DMS53 treated with DMSO at 0.1 percent for 48 hours (cell line): ENCODE results near the gene SEMA6A.

ENCODE experiments used
- DNase-seq: peaks from one replicate; lab custom pipeline; 2025; ENCODE audit not compliant: unreplicated experiment; lab: John Stamatoyannopoulos, UW

SEMA6A gene

DNA sequence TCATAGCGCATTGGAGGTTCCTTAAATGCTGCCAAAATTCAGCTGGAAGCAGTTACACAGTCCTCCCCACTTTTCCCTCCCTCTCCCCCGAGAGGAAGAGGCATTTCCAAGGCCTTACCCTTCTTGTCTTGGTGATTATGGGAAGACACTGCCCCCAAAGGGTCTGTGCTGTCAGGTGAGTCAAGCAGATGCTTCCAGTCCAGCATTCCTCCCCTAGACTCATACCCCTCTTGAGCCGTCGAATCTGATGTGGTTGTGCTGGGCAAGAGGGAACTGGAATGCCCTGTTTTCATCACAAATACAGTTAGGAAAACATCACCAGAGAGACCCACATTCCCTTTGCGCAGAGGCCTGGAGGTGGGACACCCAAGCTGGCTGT, 107.2 kb downstream of the SEMA6A start:
- no peak for DNase-seq

DNA sequence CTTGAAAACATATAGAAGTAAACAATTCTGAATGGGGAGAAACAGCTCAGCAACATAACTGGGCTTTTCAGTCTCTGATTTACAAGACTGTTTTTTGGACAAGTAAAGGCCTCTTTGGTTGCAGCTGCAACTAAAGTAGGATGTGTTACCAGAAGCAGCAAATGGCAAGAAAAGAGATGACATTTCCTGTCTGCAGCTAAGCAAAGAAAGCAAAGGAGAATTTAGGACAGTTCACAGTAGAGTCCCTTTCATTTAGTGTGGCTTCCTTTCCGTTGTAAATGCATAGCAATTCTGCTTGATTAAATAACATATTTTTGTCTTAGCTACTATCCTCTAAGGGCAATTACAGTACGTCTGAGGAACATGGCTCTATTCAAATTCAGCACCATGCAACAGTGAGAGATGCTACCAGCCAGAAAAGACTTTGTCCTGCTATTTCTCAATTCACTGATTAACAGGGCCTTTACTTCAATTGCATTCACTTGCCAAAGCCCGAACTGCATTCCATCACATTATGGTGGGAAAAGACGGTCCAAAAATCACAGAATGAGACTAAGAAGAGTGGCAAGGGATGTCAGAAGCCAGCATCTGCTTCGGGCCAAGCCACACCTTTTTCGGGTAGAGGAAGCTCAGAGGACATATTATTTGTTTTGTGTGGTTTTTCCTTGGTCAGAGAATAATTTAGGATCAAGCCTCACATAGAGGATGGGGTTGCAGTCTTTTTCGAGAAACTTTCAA, 107.7 kb downstream of the SEMA6A start:
- DNase-seq: no peak

- DNase-seq: no peak
Observed at GRCh38 chr5:116465411-116465810, 109.2 kb downstream of the SEMA6A start.

DNA sequence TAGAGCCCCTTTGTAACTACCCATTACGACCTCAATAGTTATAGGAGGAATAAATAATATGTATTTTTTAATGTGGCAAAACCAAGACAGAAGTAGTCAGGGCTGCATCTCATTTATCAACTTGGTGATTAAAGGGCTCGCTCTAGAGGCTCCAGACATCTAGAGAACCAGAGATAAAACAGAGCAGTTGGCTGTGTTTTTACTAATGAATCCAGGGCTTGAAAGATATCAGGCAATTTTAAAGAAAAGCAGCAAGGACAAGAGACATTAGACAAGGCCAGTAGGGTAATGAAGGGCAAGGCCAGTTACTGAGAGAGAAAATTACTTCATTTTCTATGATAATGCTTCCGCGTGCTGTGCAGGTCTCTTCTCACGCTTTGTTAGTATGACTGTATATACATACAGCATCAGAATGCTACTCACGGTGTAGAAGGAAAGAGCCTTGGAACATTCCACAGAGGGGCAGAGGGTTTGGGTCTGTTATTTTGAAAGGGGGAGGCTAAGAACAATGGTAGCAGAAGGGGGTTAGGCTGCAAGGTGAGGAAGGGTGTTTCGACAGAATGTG, 110.4 kb downstream of the SEMA6A start:
- no peak for DNase-seq

- no peak for DNase-seq
Observed at GRCh38 chr5:116462500-116462899, 112.1 kb downstream of the SEMA6A start.

- DNase-seq: no peak
Observed at GRCh38 chr5:116459301-116459700, 115.3 kb downstream of the SEMA6A start.

DNA sequence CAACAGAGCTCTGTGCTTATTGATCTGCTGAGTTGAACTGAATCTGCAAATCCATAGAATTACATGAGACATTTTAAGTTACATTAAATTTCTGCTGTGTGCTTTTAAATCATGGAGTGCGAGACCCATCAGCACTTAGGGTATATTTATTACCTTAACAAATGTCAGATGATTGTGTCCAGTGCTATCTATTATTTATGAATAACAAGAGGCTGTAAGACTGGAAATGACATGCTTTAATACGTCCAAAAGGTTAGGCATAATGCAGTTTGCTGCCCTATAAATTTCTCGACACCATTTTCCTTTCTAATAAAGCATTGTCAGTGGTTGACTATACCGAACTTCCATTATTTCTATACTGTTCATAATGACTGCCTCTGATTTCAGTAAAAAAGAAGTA, 117.6 kb downstream of the SEMA6A start:
- no peak for DNase-seq

DNA sequence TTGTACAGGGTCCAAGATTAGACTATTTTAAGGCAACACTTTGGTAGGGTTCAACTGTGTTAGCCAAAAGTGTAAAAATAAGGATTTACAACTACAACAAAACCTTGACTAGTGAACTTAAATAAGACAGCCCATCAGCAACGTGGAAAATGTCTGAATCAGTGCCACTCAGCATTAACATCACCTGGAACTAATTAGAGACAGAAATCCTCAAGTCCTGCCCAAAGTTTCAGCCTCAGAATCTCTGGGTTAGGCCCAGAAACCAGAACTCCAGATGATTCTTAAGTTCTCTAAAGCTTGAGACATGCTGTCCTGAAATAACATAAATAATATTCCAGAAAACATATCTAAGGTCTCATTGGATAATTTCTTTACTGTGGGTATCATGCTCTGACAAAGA, 118.6 kb downstream of the SEMA6A start:
- DNase-seq: no peak

GRCh38 chr5:116455061-116455460, 119.6 kb downstream of the SEMA6A start:
- no peak for DNase-seq

GRCh38 chr5:116454417-116454927, 120.2 kb downstream of the SEMA6A start:
- DNase-seq: no peak

- no peak for DNase-seq
Observed at GRCh38 chr5:116453988-116454411, 120.6 kb downstream of the SEMA6A start.

GRCh38 chr5:116452774-116453368, 121.8 kb downstream of the SEMA6A start:
- no peak for DNase-seq

DNA sequence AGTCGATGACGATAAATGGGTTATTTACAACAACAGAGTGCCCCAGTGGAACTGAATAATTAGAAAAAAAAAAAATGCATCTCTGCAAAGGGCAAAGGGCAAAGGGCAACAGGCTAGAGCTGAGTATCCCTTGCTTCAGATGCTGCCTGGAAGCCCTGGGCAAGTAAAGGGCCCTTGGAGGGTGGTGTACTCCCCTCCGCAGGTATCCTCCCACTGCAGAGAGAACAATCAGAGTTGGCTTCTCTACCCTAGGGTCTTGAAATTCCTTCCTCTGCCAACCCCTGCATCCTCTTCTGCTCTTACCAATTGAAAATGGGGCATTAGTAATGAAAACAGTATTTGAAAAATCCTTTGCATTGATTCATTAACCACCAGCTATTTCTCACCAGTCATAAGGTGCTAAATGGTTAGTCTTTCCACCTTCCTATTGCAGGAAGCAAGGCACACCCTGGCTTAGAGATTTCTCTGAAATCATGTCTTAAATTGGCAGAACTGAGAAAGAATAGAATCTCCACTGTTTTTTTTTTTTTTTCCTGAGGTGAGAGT, 122.6 kb downstream of the SEMA6A start:
- DNase-seq: no peak

DNA sequence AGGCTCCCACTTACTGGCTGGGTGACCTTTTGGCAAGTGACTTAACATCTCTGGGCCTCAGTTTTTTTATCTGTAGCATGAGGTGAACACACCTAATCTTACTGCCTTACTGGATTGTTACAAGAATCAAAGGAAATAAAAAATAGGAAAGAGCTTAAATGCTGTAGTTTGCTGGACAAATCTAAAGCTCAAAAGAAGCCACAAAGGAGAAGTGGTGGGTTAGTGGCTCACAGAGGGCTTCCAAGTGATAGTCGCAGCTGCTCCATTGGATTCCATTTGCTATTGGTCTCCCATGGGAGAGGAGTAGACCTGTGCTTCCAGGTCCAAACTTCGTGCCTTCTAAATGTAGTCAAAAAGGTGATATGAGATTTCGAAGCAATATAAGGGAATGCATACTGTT, 123.6 kb downstream of the SEMA6A start:
- no peak for DNase-seq

DNA sequence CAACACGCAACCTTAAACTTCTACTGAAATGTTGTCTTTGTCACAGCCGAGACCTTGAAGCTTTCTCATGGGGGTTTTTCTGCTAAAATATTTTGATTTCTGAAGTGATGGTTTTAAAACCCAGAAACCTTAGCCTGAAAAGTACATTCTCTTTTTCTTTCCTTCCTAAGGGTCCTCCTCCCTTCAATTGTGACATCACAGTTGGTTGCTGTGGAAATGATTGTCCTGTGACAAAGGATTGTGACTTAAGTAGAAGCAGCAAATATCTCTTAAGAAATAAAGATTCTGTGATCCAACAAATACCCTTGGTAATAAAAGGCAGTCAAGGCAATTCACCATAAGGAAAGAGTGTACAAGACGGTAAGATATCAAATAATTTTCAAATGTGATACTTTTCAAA, 125.2 kb downstream of the SEMA6A start:
- no peak for DNase-seq

DNA sequence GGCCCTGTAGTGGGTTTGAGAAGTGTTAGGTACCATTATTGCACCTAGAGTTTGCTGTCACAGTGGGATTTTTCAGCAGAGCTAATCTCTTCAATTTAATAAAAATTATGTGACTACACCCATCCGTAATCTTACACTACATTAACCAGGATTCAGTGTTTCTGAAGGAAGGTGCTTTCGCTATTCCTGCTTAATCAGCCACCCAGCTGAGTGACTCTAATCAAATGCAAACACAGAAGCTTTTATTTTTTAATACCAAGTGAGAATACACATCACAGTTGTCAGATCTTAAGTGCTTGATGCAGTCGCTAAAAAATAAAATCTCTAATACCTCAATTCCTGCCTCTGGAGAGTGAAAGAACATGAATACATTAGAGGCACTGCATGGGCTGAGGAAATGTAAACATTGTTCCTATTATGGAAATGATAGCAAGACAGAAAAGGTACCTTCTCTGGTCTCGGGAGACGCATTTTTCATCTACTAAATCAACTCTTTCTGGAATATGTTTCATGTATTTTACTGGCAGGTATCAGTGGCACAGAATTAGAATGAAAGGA, 125.7 kb downstream of the SEMA6A start:
- no peak for DNase-seq

DNA sequence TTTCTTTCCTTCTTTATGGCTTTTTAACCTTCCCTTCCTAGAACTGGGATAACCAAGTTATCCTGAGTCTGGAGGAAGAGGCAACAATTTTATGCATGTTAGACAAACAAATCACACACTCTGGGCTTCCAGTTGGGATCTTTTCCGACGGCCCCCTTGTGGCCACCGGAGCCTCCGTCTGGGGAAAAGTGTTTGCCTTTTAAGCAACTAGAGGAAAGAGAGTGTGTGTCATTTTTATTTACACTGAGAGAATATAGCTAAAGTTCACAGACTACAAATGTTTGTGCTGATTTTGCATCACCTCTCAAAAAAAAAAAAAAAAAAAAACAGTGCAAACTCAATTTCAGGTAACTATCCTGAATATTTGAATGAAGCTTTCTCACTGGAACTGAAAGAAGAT, 126.2 kb downstream of the SEMA6A start:
- no peak for DNase-seq

DNA sequence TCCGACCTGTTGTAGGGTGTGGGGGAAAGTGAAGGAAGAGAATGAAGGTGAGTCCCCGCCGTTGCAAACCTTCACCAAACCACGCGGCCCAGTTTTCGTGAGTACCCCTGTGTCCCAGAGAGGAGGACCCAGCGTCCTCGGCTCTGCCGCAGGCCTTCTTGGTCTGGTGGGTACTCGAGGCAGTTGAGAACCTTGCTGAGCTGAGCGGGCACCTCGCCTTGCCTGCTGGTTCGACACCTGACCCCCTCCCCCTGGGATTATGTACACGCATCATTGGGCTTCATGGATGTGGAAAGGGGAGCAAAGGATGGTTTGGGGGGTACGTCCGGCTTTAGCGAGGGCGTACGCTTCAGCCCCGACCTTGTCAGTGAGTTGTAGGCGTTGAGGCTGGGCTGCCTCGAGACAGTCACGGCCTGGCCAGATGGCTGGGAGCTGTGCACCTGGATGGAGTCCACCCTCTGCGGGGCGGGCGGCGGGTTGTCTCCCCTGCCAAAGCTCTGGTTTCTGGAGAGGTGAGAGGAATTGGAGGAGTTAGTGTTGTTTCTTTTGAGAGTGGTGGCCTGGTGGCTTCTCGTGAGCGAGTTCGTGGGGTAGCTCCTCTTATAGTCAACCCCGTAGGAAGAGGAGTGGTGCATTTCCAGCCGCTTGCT, 128.1 kb downstream of the SEMA6A start:
- no peak for DNase-seq

DNA sequence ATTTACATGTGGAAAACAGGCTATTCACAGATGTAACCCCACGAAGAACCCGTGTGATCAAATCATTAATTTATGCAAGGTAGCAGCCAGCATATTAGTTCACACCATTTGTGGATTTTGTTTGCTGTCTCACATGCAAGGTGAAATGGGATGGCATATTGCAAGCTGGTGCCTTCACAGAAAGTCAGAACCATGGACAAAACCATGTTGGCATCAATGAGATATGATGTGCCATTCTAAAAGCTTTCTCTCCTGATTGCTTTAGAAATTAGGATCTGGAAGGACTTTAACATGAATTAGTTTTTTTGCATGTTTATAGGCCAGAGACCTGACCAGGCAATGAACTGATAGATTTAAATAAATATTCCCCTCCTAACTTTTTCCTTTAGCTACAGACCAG, 129.3 kb downstream of the SEMA6A start:
- DNase-seq: no peak

DNA sequence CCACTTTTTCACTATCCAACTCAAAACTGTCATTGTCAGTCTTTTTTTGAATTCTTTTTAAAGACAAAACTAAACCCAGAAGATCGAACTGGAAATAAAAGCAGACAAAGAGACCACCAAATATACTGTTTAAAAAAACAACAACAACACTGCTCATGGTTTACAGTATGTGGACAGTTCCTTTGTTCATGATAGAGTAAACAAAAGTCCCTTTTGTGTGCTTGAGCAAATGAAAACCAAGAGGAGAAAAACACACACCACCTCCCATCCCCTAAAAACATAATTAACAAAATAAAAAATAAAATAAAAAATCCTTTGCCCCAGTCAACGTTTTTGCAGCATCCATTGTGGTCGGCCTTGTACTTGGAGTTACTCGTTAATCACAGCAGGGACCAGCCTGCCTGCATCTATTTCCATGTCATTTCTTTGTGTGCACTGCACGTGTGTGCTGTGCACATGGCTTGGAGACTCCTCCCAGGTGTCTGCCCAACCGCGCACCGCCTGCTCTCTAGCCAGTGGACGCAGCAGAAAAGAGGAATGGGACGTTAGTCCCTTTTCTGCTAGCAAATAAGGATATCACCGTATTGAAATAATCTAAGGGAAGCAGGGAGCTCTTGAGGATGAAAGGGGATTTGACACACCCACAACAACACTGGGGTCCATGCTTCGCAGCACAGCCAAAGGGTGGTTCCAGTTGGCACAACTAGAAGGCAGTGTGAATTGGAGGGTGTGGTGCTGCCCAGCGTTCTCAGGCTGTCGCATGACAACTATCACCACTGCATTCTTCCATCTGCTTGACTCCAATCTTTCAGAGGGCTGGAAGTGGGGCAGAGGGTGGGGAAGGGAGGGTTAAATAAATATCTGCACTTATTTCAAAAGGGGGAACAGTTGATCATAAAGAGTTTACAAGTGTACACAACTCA, 130.0 kb downstream of the SEMA6A start:
- DNase-seq: no peak
